ENCODE measurements around the gene GDPD4. TPM values are rescaled to one million over a fixed set of nuclear protein-coding genes. Genes with fewer than 3 reads are reported as not detected.

GDPD4 gene
- total RNA-seq, 1 experiment from 2014 or later = not detected

DNA sequence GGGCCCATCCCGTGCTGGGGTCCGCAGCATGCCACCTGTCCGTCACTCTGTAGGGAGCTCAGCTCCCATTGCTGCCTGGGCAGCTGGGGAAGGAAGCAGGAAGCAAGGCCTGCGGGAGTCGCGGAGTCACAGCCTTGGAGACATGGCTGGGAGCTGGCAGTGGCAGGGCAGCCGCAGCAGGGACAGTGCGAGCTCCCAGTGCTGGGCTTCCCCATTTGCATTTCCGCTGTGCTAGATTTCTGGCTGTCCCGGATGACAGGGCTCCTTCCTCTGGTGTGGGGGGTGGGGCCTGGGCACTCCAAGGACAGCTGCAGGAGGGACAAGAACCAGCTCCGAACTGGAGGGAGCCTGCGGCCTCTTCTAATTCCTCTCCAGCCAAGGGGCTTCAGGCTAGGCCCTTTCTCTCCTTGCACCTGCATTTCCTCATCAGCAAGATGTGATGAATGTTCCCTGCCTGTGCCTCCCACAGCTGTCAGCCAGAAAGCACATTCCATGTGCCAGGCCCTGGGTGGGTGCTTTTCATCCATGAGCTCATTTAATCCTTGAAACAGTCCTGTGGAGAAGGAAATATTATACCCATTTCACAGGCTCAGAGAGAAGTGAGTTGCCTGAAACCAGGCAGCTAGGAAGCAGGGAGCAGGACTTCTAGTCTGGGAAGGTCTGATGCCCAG, 125.5 kb downstream of the GDPD4 start:
- no peak for TF ChIP-seq TCF7L2 (IDR thresholded peaks at IDR 0.05; ENCODE audit: low read depth, low read length)
- no peak for TF ChIP-seq POLR2AphosphoS5 (IDR thresholded peaks at IDR 0.05; ENCODE audit: low read depth, low read length)
- TF ChIP-seq, protein P1, sequence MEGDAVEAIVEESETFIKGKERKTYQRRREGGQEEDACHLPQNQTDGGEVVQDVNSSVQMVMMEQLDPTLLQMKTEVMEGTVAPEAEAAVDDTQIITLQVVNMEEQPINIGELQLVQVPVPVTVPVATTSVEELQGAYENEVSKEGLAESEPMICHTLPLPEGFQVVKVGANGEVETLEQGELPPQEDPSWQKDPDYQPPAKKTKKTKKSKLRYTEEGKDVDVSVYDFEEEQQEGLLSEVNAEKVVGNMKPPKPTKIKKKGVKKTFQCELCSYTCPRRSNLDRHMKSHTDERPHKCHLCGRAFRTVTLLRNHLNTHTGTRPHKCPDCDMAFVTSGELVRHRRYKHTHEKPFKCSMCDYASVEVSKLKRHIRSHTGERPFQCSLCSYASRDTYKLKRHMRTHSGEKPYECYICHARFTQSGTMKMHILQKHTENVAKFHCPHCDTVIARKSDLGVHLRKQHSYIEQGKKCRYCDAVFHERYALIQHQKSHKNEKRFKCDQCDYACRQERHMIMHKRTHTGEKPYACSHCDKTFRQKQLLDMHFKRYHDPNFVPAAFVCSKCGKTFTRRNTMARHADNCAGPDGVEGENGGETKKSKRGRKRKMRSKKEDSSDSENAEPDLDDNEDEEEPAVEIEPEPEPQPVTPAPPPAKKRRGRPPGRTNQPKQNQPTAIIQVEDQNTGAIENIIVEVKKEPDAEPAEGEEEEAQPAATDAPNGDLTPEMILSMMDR (IDR thresholded peaks at IDR 0.05) = no peak
- TF ChIP-seq SIN3A (IDR thresholded peaks at IDR 0.05; ENCODE audit: borderline replicate concordance, insufficient read depth, low read depth, low read length) = no peak
- TF ChIP-seq, protein P2, sequence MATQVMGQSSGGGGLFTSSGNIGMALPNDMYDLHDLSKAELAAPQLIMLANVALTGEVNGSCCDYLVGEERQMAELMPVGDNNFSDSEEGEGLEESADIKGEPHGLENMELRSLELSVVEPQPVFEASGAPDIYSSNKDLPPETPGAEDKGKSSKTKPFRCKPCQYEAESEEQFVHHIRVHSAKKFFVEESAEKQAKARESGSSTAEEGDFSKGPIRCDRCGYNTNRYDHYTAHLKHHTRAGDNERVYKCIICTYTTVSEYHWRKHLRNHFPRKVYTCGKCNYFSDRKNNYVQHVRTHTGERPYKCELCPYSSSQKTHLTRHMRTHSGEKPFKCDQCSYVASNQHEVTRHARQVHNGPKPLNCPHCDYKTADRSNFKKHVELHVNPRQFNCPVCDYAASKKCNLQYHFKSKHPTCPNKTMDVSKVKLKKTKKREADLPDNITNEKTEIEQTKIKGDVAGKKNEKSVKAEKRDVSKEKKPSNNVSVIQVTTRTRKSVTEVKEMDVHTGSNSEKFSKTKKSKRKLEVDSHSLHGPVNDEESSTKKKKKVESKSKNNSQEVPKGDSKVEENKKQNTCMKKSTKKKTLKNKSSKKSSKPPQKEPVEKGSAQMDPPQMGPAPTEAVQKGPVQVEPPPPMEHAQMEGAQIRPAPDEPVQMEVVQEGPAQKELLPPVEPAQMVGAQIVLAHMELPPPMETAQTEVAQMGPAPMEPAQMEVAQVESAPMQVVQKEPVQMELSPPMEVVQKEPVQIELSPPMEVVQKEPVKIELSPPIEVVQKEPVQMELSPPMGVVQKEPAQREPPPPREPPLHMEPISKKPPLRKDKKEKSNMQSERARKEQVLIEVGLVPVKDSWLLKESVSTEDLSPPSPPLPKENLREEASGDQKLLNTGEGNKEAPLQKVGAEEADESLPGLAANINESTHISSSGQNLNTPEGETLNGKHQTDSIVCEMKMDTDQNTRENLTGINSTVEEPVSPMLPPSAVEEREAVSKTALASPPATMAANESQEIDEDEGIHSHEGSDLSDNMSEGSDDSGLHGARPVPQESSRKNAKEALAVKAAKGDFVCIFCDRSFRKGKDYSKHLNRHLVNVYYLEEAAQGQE (IDR thresholded peaks at IDR 0.05; ENCODE audit: insufficient read depth in 1 of 2, low read depth in 2 of 2, low read length in 1 of 2) = no peak
- Histone ChIP-seq H3K36me3 (ENCODE audit: control insufficient read depth, insufficient read depth, low read length) (no peaks in the 10 kb centered on the region), H3K9me3 (ENCODE audit: control insufficient read depth, insufficient read depth, low read depth, low read length) (no peaks in the 10 kb centered on the region), H3K4me1 (ENCODE audit: control insufficient read depth, insufficient read depth, low read length) (no peaks in the 10 kb centered on the region), H3K27me3 (ENCODE audit: control insufficient read depth, insufficient read depth, low read length) (no peaks in the 10 kb centered on the region), H3K27ac (ENCODE audit: low read length) (no peak overlapping the region), H3K4me3 (ENCODE audit: low read depth in 2 of 2, low read length in 2 of 2) (no peak overlapping the region)
- in situ Hi-C loops (cut with HindIII; ENCODE audit: low pct_unique_long_range_greater_than_20kb, low sequenced_read_pairs) (no loop called here), intact Hi-C loops (cut with micrococcal nuclease; ENCODE audit: unreplicated experiment) (no loop called here)
- DNase-seq (ENCODE audit: low read depth, low spot score) = no peak
- POLR2A ChIA-PET = no interaction called here
- BruUV-seq (replicated peaks) = no TSS peak
- CTCF ChIA-PET = no interaction called here
- no peak for ATAC-seq

DNA sequence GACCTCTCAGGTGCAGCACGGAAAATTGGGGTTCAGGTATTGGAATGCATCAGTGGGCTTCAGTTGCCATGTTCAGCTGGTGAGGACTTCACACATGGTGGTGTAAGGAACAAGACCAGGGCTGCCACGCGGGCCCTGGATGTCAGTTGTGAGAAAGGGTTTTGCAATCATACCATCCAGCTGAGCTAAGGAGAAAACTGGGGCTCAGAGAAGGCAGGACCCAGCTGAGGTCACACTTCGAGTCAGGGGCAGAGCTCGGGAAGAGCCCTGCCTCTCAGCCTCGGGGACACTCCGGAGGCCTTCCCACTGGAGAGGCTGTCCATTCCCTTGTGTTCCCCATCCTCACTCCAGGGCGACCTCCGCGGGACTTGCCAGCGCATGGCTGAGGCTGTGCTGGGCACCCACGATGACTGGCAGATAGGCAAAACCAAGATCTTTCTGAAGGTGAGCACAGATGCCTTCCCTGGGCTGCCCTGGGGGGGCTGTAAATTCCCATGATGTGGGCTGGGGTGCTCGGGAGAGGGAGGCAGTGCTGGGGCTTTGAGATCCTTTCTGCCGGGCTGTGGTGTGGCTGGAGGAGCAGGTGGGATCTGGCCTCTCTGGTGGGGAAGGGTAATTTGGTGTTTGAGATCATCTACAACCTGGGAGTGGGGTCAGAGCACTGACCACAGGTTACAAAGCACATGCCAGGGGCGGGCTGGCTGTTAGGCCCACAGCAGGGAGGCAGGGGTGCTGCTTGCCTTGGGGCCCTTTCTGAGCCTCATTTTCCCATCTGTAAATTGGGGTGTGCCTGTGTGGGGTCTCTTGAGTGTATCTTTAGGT, 126.3 kb downstream of the GDPD4 start:
- no peaks in the 10 kb centered on the region for H3K4me1 ChIP-seq (ENCODE audit: control insufficient read depth, insufficient read depth, low read length)
- H3K27me3 ChIP-seq (ENCODE audit: control insufficient read depth, insufficient read depth, low read length) = no peaks in the 10 kb centered on the region
- CTCF ChIA-PET = no interaction called here
- POLR2A ChIA-PET = no interaction called here
- in situ Hi-C loops (cut with HindIII; ENCODE audit: low pct_unique_long_range_greater_than_20kb, low sequenced_read_pairs) = no loop called here
- DNase-seq (ENCODE audit: low read depth, low spot score) (no peak), ATAC-seq (no peak)
- no peak overlapping the region for H3K4me3 ChIP-seq (ENCODE audit: low read depth in 2 of 2, low read length in 2 of 2)
- no peaks in the 10 kb centered on the region for H3K36me3 ChIP-seq (ENCODE audit: control insufficient read depth, insufficient read depth, low read length)
- no peak for TF ChIP-seq SIN3A (IDR thresholded peaks at IDR 0.05; ENCODE audit: borderline replicate concordance, insufficient read depth, low read depth, low read length)
- TF ChIP-seq, protein P2 (IDR thresholded peaks at IDR 0.05; ENCODE audit: insufficient read depth in 1 of 2, low read depth in 2 of 2, low read length in 1 of 2) = no peak
- TF ChIP-seq, protein P1 (IDR thresholded peaks at IDR 0.05) = no peak
- TF ChIP-seq POLR2AphosphoS5 (IDR thresholded peaks at IDR 0.05; ENCODE audit: low read depth, low read length) = no peak
- no peak for TF ChIP-seq TCF7L2 (IDR thresholded peaks at IDR 0.05; ENCODE audit: low read depth, low read length)
- no TSS peak for BruUV-seq (replicated peaks)
- intact Hi-C loops (cut with micrococcal nuclease; ENCODE audit: unreplicated experiment) = no loop called here
- H3K9me3 ChIP-seq (ENCODE audit: control insufficient read depth, insufficient read depth, low read depth, low read length) = no peaks in the 10 kb centered on the region
- H3K27ac ChIP-seq (ENCODE audit: low read length) = no peak overlapping the region
